Ammon's horn (tissue), 1 donor: ENCODE data around the gene PPARG.
"Not testable (repeated sequence)": the region's sequence is repeated elsewhere in the genome, so short reads cannot be mapped to it uniquely, and the experiment has no call there.

Experiments
- DNase-seq: peaks from one replicate; pipeline ENCODE4 v3.0.0-alpha.2; 2016; ENCODE audit warnings: low spot score

PPARG gene

DNA sequence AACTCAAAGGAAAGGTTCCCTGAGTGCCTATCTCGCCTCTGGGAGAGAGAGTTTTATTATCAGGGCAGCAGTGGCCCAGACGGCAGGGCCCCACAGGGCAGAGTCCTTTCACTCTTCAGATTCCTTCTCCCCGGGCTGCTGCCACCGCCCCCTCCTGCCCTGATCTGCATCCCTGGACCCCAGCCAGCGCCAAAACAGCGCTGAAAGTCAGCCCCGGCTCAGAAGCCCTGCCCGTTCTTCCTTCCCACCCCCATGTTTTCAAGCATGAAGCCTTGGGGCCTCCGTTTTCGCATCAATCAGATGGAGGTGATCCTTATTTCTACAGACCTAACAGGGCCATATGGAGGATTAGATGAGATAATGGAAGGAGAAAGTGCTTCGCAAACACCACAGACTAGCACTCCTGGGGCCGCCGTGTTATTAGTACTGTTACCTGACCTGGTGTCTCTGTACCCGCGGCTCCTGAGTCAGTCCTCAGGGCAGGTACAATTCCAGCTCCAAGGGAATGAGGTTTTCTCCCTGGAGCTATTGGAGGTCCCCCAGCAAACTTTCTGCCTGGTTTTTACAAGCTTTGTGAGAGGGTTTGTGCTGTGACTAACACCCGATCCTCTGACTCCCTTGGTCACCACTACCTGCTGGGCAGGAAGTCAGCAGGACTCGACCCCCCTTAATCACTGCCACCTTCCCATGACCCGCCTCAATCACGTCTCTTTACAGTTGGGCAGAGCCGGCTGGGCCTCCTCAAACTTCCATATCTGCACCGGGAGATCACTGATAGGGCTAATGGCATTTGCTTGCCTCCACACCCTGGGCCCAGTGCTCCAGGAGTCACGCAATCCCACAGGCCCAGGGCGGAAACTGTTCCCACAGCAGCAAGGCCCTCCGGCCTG is 156.0 kb downstream of the PPARG start:
- DNase-seq: no peak

DNA sequence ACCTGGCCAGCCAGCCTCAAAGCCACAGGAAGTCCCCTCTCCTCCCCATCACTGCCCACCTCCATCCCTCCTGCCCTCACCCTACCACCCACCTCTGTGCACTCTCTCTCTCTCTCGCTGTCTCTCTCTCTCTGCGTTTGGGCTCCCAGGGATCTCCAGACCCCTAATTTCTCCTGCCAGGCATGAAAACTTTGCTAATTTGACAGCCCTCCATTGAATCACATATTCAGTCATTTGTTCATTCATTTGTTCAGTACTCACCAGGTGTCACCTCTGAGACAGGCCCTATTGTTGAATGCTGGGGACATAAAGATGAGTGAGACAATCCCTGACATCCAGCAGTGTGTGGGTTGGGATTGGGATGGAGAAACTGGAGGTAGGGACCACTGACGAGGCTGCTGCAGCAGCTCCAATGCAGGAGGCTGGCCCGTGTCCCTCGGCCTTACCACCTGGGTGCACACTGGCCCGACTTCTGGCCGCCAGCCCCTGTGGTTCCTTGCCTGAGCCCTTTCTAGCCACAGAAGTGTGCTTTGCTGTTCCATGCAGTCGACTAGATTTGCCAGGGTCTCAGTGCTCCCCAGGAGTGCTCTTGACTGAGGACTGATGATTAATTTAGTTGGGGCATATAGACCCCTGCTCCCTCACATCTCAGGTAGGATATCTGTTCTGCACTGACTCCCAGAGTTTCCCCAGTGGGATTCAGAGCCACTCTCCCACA is 156.8 kb downstream of the PPARG start:
- DNase-seq: no peak

DNA sequence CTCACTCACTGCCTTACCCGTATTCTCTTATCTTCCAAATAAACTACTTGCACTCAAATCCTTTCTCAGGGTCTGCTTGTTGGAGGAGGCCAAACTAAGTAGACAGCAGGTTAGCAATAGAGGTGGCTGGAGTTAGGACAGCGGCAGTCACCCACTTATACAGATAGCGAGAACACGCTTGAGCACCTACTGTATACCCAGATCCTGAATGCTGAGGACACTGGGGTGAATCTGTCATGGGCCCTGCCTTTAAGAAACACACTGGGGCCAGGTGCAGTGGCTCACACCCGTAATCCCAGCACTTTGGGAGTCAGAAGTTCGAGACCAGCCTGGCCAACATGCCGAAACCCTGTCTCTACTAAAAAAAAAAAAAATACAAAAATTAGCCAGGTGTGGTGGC is 157.4 kb downstream of the PPARG start:
- no peak for DNase-seq

DNA sequence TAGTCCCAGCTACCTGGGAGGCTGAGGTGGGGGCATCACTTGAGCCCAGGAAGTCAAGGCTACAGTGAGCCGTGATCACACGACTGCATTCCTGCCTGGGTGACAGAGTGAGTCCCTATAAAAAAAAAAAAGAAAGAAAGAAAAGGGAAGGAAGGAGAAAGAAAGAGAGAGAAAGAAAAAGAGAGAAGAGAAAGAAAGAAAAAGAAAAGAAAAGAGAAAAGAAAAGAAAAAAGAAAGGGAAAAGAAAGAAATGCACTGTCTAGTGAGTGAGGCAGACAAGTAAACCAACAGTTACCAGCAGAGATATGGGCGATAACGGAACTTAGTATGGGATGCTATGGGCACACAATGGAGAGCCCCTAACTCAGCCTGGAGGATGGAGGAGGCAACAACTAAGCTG is 158.2 kb downstream of the PPARG start:
- no peak for DNase-seq

DNA sequence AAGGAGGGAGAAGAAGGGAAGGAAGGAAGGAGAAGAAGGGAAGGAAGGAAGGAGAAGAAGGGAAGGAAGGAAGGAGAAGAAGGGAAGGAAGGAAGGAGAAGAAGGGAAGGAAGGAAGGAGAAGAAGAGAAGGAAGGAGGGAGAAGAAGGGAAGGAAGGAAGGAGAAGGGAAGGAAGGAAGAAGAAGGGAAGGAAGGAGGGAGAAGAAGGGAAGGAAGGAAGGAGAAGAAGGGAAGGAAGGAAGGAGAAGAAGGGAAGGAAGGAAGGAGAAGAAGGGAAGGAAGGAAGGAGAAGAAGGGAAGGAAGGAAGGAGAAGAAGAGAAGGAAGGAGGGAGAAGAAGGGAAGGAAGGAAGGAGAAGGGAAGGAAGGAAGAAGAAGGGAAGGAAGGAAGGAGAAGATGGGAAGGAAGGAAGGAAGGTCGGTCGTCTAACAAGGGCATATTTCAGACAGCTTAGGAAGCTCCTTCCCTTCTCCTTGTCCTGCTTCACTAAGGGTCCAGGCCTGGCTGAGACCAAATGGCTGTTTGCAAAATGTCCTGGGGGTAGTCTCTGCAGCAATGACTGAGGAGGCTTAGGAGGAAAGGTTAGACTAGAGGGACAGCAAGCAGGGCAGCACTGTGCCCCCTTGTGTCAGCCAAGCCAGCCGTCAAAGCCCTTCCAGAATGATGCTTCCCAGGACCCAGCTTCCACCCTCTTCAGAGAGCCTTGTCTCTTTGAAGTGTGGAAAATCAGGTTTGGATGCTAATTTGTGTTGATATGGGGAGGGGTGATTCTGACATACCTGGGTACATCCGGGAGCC is 159.7 kb downstream of the PPARG start:
- not testable (repeated sequence) for DNase-seq

DNA sequence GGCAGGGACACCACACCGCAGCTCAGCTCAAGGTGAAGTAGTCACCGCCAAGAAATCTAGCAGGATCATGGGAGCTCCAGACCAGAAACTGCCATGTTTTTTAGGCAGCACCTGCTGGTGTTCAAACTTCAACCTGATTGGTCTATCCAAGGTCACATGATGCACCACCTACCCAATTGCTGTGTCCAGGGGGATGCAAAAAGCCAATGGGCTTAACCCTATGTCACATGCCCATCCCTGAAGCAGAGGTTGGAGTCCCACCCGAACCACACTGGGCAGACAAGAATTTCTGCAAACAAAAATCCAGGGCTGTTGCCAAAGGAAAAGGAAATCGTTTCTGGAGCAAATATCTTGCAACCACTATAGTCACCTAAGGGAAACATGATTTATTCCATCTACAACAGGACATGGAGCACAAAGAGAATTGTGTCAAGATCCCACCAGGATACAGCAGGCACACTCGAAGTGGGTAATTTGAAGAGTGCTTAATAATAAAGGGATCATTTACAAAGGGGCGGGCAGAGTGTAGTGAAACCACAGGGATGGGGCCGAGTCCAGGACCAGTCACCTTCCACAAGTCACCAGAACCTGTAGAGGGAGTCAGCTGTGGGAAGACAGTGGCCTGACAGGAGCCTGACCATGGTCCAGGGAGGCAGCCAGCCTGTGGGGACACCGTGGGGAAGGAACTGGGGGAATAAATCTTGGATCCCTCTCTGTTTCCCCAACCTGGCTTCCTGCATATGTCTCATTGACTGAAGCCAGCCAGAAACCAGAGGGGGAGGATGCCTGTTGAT is 161.2 kb downstream of the PPARG start:
- no peak for DNase-seq

DNA sequence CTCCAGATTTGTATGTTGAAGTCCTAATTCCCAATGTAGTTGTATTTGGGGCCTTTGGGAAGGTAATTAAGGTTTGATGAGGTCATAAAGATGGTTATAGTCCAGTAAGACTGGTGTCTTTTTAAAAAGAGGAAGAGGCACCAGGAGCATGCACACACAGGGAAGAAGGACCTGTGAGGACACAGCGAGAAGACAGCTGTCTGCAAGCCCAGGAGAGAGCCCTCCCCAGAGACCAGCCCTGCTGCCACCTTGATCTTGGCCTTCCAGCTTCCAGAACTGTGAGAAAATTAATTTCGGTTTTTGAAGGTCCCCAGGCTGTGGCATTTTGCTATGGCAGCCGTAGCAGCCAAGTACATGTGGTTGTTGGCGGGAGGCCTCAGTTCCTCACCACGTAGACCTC is 162.6 kb downstream of the PPARG start:
- no peak for DNase-seq

DNA sequence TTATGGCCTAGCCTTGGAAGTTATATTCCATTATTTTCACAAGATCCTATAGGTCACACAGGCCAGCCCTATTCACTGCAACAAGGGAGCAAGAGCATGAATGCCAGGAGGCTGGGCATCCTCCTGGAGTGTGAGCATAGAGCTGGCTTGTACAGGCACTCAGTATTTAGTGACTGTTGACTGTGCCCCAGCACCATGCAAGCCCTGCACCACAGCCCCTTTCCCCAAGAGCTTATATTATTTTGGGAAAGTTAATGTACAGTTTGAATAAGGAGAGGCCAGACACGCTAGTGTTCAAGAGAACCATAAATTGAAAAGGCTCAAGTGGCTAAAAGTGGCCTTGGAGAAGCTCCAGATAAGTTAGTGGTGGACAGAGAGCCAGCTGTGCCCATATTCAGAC is 163.1 kb downstream of the PPARG start:
- no peak for DNase-seq

DNA sequence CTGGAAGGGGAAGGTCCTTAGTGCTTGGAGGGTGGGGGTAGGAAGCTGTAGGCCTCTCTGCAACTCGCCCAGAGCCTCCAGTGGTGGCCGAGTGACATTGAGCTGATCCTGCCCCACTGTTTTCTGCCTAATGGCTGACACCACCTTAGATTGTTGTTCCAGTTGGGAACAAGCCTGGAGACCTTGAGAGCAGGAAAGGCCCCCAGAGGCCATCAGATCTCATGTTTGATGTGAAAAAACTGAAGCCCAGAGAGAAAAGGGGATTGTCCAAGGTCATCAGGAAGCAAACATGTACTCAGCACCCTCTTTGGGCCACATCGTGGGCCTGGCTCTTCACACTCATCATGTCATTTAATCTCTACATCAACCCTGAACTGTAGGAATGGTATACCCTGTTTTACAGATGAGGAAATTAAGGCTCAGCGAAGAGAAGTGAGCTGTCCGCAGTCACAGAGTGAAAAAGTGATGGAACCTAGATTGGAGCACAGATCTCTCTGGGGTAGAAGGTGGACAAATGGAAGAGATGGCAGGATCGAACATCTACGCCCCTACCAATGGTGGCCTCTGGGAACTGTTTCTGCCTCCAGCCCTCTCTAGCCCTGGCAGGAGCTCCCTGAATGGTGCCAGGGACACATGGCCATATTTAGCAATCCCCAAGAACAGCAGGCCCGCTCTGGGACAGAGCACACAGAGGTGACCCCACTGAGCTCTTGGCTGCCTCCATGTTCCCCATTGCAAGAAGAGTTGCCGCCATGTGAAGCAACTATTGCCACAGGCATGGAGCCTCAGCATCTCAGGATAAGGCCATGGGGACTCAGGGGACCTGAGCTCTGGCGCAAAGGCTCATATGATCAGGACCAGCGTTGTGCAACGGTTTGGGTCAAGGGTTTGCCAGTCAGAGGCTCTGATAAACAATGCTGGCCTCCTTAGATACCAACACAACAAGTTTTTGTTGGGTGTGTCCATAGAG is 163.8 kb downstream of the PPARG start:
- DNase-seq: no peak

DNA sequence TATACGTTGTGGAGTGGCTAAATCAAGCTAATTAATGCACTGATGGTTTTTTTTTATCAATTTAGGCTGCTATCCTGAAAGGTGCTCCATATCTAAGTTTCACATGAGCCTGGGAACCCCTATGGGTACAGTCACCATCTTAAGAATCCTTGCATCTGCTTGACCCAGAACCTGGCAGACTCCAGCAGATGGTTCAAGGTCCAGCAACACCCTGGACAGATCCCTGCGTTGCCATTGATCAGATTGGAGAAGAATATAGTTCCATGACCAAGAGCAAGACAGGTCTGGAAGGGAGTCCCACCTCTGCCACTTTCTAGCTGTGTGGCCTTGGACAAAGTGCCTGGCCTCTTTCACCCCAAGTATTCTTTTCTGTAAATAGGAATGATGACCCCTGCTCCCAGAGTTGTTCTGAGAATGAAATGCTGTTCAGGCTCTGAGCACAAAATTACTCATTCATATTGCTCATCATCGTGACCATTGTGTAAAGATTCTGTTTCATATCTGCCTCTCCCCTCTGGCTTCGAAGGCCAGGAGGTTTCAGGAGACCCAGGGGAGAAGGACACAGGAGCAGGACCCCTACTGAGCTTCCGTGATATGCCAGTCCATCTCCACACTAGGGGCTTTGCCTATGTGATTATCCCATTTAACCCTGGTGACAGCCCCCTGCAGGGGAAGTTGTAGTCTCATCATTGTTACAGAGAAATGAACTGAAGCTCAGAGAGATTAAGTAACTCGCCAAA is 165.4 kb downstream of the PPARG start:
- DNase-seq: no peak

DNA sequence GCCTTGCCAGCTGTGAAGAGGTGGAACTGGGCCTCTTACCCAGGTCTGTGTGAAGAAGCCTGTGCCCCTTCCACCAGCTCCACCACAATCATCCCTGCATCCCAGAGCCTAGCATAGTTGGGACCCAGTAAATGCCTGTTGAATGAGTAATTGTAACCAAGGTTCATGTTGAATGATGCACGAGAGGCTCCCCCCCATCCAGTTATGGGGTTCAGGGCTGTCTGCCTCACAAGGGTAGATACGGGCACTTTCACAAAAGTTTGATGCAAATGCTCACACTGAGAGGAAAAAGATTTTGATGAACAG is 165.9 kb downstream of the PPARG start:
- DNase-seq: no peak

DNA sequence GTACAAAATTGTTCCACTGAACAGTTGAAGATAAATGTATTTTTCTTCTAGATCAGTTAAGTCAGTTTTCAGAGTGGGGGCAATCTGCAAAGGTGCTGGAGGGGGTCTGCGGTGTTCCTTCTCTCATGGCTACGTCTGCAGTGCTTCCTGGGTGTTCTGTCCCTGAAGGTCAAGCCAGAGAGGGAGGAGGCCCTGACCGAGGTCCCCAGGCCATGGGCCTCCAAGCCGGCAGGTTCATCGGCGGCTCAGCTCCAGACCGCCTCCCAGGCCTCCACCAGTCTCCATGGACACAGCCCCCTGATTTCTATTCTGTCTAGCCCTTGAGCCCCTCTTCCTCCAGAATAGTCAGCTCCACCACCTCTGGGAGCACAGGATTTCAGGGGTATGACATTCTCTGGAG is 166.9 kb downstream of the PPARG start:
- DNase-seq: no peak

DNA sequence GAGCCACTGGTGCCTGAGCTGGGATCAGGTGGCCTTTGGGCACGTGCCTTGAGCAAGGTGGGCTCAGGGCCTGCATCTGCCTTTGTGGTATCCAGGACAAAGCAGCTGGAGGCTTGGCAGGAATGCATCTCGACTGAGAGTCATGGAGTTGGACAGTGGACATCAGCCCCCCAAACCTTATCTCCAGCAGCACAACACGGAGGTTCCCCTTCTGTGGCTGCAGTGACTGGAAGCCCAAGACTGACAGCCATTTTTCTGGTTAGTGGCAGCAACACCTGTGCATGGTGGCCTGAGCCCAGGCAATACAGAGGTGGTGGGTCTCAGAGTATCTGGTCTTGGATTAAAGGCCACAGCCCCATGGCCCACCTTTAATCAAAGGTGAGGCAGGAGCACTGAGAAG is 167.6 kb downstream of the PPARG start:
- no peak for DNase-seq

DNA sequence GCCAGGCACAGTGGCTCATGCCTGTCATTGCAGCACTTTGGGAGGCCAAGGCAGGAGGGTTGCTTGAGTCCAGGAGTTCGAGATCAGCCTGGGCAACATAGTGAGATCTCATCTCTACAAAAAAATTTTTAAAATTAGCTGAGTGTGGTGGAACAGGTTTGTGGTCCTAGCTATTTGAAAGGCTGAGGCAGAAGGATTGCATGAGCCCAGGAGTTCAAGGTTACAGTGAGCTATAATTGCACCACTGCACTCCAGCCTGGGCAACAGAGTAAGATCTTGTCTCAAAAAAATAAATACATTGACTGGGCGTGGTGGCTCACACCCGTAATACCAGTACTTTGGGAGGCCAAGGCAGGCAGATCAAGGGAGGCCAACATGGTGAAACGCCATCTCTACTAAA is 168.5 kb downstream of the PPARG start:
- not testable (repeated sequence) for DNase-seq

DNA sequence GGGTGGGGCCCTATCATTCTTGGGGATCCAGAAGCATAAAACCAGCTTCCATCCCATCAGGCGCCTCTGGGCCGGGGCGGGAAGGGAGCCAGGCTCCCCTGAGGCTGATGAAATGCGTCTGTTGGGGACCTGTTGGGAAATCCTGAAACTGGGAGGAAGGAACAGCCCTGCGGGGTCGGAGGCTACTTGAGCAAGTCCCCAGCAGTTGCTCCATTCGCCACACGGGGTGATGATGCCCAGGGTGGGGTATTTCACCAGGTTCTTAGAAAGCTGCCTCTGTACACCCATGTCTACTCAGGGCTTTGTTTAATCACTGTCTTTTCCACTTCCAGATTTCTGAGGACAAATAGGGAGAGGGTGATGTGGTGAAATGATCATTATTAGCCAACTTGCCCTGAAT is 170.0 kb downstream of the PPARG start:
- no peak for DNase-seq

DNA sequence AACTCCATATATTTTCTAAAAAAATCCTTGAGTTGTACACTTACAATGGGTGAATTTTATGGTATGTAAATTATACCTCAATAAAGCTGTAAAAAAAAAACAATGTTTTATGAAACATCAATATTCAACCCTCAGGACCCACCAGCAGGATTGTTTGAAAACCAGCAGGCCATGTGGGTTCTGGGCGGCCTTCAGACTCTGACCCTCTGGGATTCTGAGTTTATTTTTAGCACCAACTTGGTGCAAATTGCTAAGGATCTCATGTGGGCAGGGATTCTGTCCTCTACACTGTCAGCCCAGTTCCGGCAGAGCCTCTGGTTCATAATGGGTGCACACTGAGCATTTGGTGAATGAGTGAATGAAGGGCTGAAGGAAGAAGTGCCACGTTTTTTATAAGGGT is 171.3 kb downstream of the PPARG start:
- no peak for DNase-seq

DNA sequence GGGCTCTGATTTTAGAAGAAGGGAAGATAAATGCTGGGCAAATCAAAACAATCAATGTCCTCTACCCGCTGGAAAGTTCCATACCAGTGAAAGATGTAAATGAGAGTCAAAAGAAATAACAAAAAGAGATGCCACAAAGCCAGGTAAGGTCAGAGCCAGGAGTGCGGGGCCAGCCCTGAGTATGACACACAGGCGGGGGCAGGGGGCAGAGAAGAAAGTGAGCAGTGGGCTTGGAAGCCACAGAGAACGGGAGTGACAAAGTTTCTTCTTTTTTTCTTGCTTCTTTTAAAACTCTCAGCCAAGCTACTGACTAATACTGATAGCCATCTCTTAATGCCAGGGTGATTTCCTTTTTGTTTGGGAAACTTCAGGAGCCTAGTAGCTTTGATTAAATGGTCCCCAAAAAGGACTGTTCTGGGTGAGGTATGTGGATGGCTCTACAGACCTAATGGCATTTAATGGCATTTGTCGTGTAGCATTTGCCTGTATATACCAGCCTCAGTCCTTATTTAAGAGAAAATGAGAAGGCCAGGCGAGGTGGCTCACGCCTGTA is 172.3 kb downstream of the PPARG start:
- DNase-seq: no peak

DNA sequence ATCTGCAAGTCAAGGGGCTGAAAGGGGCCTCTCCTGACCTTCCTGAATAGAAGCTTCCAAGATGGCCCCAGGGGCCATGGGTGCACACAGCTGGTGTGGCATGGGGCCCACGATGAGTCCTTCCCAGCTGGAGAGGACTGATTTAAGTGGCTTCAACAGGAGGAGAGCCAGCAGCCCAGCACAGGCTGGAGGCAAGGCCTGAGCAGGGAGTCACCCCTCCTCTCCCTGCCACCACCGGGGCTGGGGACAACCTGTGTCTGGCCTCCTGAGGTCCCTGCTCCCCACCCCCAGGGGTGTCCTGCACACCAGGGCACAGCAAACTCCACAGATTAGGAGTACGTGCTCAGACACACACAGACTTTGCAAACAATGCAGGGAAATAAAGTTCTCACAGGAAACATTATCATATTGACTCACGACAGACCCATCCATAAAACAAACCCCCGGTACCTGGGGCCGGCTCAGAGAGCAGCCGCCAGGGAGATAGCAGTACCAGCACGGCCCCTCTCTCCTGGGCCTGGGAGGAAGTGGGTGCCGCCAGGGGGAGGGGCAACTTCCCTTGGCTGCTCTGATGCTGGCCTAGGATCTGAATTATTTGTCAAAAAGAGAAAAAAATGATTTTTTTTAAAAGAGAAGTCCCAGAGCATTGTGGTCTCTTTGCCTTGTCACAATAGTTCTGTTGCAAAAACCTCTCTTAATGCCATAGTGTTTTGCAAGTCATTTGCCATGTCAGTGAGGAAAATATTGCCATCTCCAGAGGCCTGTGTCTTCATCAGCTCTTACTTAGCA is 173.5 kb downstream of the PPARG start:
- DNase-seq: no peak

DNA sequence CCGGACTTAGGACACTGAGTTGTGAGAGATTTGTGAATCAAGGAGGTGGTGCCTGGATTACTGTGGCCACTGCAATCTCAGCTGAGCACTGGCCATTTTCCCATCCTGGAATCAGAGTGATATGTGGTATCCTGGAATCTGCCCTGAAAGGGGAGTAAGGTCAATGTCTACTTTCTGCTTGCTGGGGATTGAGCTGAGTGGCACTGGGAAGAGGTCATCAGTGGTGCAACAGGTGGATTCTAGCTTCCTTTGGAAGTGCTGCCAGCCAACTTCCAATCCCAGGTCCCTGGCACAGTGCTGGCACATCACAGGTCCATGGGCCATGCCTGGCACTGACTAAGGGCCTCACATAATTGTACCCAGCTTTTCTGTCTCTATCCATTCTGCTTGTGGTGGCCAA is 174.8 kb downstream of the PPARG start:
- no peak for DNase-seq
